ENCODE results near the gene PPARA.

PPARA gene

DNA sequence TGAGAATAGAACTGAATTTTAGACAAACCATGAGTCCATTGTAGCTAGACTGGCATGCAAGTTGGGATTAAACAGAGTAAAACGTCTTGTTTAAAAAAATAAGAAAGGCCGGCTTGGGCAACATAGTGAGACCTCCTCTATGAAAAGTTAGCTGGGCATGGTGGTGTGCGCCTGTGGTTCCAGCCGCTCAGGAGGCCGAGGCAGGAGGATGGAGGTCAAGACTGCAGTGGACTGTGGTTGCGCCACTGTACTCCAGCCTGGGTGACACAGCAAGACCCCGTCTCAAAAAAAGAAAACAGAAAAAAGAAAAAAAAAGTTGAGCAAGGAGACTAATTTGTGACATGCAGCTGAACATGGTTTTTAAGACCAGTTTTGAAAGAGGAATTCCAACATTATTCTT, 76.3 kb downstream of the PPARA start:
- Histone ChIP-seq H3K4me1 (ENCODE audit: control insufficient read depth, insufficient read depth, low read length, poor library complexity, severe bottlenecking) (no peaks in the 10 kb centered on the region), H3K9me3 (ENCODE audit: control insufficient read depth, low read length) (no peaks in the 10 kb centered on the region), H3K27me3 (replicated peaks; ENCODE audit: control insufficient read depth, insufficient read depth, low read length, poor library complexity, severe bottlenecking) (no peaks in the 10 kb centered on the region), H3K27ac (ENCODE audit: insufficient read depth, low read length, poor library complexity, severe bottlenecking) (no peak overlapping the region), H3K36me3 (ENCODE audit: control insufficient read depth, insufficient read depth, low read length) (no peaks in the 10 kb centered on the region), H3K4me3 (ENCODE audit: insufficient read depth, low read depth, low read length, poor library complexity, severe bottlenecking) (no peak overlapping the region)
- DNase-seq: no peak

DNA sequence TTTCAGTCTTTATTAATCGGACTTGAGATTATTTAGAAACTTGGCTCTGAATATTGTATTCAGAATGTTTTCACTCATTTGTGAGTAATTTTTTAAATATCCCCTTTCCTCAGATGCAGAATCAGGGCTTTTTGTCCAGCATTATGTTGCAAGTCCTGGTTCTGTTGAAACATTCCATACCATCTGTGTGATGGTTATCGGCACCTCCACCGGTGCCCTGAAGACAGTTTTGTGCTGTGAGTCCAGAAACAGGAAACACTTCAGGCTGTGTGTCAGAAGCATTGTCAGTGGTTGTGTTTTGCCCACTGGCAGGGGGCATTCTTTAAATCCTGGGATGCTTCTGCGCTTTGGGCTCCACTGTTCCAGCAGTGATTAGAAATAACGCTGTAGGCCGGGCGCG, 79.4 kb downstream of the PPARA start:
- H3K4me1 ChIP-seq (ENCODE audit: control insufficient read depth, insufficient read depth, low read length, poor library complexity, severe bottlenecking): no peaks in the 10 kb centered on the region
- no peak overlapping the region for H3K27ac ChIP-seq (ENCODE audit: insufficient read depth, low read length, poor library complexity, severe bottlenecking)
- no peaks in the 10 kb centered on the region for H3K36me3 ChIP-seq (ENCODE audit: control insufficient read depth, insufficient read depth, low read length)
- no peak overlapping the region for H3K4me3 ChIP-seq (ENCODE audit: insufficient read depth, low read depth, low read length, poor library complexity, severe bottlenecking)
- H3K27me3 ChIP-seq (replicated peaks; ENCODE audit: control insufficient read depth, insufficient read depth, low read length, poor library complexity, severe bottlenecking): no peaks in the 10 kb centered on the region
- no peaks in the 10 kb centered on the region for H3K9me3 ChIP-seq (ENCODE audit: control insufficient read depth, low read length)
- DNase-seq: no peak

DNA sequence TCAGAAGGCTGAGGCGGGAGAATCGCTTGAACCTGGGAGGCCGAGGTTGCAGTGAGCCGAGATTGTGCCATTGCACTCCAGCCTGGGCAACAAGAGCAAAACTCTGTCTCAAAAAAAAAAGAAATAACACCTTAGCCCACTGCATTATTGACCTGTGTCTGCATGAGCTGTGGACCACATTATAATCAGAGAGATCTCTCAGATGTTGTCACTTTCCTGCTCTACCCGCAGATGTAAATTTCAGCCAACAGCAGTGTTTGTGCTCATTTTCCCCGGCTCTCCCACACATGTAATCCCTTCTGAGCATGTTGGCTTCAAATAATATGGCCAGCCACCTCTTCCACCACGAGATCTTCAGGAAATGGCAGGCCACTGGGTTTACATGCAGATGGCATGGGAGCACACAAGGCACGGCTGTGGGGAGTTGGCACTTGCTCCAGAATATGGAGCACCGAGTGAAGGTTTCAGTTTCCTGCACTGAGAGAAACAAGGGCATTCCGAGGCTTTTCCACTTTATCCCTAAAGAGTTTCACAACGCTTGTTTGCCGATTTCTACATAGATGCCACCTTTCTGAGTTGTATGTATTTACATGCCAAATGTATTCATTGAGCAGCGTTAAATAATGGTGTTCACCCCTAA, 80.1 kb downstream of the PPARA start:
- no peak overlapping the region for H3K27ac ChIP-seq (ENCODE audit: insufficient read depth, low read length, poor library complexity, severe bottlenecking)
- no peak for DNase-seq
- H3K27me3 ChIP-seq (replicated peaks; ENCODE audit: control insufficient read depth, insufficient read depth, low read length, poor library complexity, severe bottlenecking): no peaks in the 10 kb centered on the region
- no peaks in the 10 kb centered on the region for H3K9me3 ChIP-seq (ENCODE audit: control insufficient read depth, low read length)
- no peak overlapping the region for H3K4me3 ChIP-seq (ENCODE audit: insufficient read depth, low read depth, low read length, poor library complexity, severe bottlenecking)
- H3K4me1 ChIP-seq (ENCODE audit: control insufficient read depth, insufficient read depth, low read length, poor library complexity, severe bottlenecking): no peaks in the 10 kb centered on the region
- H3K36me3 ChIP-seq (ENCODE audit: control insufficient read depth, insufficient read depth, low read length): no peaks in the 10 kb centered on the region

DNA sequence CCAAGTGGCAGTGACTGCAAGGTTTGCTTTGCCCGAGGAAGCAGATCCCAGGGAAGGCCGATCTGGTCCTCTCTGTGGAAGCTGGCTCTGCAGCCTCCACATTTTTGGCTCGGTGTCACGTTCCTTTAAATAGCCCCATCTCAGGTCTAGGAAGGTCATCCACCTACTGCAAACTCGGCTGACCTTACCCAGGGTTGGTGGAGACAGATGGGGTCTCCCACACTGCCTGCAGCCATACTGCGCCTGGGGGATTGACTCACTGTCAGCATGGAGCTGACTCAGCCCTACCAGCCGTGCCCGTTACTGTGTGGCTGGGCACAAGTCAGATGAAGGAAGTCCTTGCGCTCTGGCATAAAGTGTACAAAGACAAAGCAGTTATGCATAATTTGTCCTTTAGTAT, 82.9 kb downstream of the PPARA start:
- Histone ChIP-seq H3K27me3 (replicated peaks; ENCODE audit: control insufficient read depth, insufficient read depth, low read length, poor library complexity, severe bottlenecking) (no peaks in the 10 kb centered on the region), H3K4me3 (ENCODE audit: insufficient read depth, low read depth, low read length, poor library complexity, severe bottlenecking) (no peak overlapping the region), H3K4me1 (ENCODE audit: control insufficient read depth, insufficient read depth, low read length, poor library complexity, severe bottlenecking) (no peaks in the 10 kb centered on the region), H3K9me3 (ENCODE audit: control insufficient read depth, low read length) (no peaks in the 10 kb centered on the region), H3K27ac (ENCODE audit: insufficient read depth, low read length, poor library complexity, severe bottlenecking) (no peak overlapping the region), H3K36me3 (ENCODE audit: control insufficient read depth, insufficient read depth, low read length) (no peaks in the 10 kb centered on the region)
- no peak for DNase-seq

DNA sequence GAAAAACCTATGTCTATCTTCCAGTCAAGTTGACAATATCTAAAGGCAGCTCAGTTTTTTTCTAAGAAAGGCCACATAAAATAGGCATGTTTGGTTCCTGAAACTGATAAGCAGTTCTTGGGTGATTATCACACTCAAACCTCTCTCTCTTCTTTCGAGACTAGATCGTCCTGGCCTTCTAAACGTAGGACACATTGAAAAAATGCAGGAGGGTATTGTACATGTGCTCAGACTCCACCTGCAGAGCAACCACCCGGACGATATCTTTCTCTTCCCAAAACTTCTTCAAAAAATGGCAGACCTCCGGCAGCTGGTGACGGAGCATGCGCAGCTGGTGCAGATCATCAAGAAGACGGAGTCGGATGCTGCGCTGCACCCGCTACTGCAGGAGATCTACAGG, 84.6 kb downstream of the PPARA start:
- H3K27me3 ChIP-seq (replicated peaks; ENCODE audit: control insufficient read depth, insufficient read depth, low read length, poor library complexity, severe bottlenecking): no peaks in the 10 kb centered on the region
- no peak for DNase-seq
- H3K36me3 ChIP-seq (ENCODE audit: control insufficient read depth, insufficient read depth, low read length): no peaks in the 10 kb centered on the region
- H3K9me3 ChIP-seq (ENCODE audit: control insufficient read depth, low read length): no peaks in the 10 kb centered on the region
- peaks cover 4% of the 10 kb centered on the region for H3K4me1 ChIP-seq (ENCODE audit: control insufficient read depth, insufficient read depth, low read length, poor library complexity, severe bottlenecking)
- H3K4me3 ChIP-seq (ENCODE audit: insufficient read depth, low read depth, low read length, poor library complexity, severe bottlenecking): no peak overlapping the region
- no peak overlapping the region for H3K27ac ChIP-seq (ENCODE audit: insufficient read depth, low read length, poor library complexity, severe bottlenecking)

DNA sequence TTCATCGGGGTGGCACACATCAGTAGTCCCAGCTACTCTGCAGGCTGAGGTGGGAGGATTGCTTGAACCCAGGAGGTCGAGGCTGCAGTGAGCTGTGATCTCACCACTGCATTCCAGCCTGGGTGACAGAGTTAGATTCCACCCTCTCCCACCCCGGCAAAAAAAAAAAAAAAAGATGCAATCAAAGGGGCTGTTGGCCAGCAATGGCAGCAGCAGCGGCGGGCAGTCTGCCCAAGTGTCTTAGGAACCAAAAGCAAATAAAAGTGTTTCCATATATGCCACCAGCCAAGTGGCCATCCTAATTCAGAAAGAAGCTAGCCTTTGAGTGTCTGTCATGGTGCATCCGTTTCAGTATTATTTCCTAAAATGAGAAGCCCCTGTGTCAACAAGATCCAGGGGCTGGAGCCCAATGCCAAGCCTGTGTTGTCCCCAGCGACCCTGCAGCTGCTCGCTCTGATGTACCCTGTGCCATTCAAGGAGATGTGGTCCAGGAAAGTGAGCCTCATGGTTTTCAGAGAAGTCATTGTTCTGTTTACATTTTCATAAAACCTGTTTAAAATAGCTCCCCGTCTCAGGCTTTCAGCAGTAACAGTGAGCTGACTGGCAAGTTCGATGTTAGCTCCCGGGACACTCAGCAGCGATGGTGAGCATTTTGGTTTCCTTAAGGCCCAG, 87.3 kb downstream of the PPARA start:
- no peak overlapping the region for H3K27ac ChIP-seq (ENCODE audit: insufficient read depth, low read length, poor library complexity, severe bottlenecking)
- no peaks in the 10 kb centered on the region for H3K9me3 ChIP-seq (ENCODE audit: control insufficient read depth, low read length)
- peaks cover 7% of the 10 kb centered on the region for H3K4me1 ChIP-seq (ENCODE audit: control insufficient read depth, insufficient read depth, low read length, poor library complexity, severe bottlenecking)
- H3K27me3 ChIP-seq (replicated peaks; ENCODE audit: control insufficient read depth, insufficient read depth, low read length, poor library complexity, severe bottlenecking): no peaks in the 10 kb centered on the region
- no peak for DNase-seq
- H3K4me3 ChIP-seq (ENCODE audit: insufficient read depth, low read depth, low read length, poor library complexity, severe bottlenecking): no peak overlapping the region
- no peaks in the 10 kb centered on the region for H3K36me3 ChIP-seq (ENCODE audit: control insufficient read depth, insufficient read depth, low read length)

DNA sequence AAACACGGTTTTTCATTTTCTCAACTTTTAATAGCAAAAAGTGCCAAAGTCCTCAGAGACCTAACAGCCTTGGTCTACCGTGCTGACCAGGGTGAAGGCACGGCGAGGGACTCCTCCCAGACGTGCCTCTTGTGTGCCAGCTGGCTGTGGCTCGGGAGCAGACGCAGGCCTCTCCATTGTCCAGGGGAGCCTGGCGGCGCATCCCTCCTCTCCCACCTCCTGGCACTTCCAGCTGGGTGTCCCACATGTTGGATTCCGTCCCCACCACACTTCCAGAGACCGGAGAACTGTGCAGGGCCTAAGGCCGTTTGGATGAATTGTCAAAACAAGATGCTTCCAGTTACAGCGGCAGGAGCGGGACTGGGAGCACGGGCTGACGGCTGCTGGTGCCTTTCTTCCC, 88.2 kb downstream of the PPARA start:
- Histone ChIP-seq H3K36me3 (ENCODE audit: control insufficient read depth, insufficient read depth, low read length) (peaks cover 4% of the 10 kb centered on the region), H3K27ac (ENCODE audit: insufficient read depth, low read length, poor library complexity, severe bottlenecking) (no peak overlapping the region), H3K27me3 (replicated peaks; ENCODE audit: control insufficient read depth, insufficient read depth, low read length, poor library complexity, severe bottlenecking) (no peaks in the 10 kb centered on the region), H3K9me3 (ENCODE audit: control insufficient read depth, low read length) (no peaks in the 10 kb centered on the region), H3K4me3 (ENCODE audit: insufficient read depth, low read depth, low read length, poor library complexity, severe bottlenecking) (no peak overlapping the region), H3K4me1 (ENCODE audit: control insufficient read depth, insufficient read depth, low read length, poor library complexity, severe bottlenecking) (peaks cover 7% of the 10 kb centered on the region)
- DNase-seq: no peak

DNA sequence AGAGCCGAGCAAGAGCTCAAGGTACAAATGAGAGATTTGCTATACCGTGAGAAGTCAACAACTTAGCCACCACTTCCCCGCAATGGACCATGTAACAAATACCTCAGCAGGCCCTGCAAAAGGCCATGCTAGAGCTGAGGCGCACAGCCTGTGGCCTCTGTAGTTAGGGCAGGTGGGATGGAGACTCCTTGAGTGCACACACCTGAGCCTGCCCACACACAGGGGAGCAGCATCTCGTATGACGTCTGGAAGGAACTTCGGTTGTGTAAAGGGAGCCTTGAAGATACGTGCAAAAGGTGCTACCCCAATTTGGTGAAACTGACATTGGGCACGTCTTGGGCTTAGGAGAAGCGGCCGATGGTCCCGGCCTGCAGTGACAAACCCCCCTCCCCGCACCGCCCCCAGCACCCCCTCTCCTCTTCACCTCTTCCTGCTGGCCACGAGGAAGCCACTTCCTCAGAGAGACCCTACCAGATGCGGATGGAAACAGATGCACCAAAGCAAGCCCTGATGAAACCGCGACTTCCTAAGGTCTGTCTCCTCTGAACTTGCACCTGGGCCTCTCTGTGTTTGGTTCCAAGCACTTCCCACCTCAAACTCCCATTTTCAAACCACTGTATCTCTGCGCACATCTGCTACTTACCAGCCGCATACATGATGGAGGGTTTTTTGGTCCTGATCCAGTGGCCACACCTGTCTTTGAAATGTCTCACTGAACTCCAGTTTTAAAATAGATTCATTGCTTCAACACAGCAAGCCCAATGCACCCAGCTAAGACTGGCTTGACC, 89.1 kb downstream of the PPARA start:
- H3K9me3 ChIP-seq (ENCODE audit: control insufficient read depth, low read length): no peaks in the 10 kb centered on the region
- H3K36me3 ChIP-seq (ENCODE audit: control insufficient read depth, insufficient read depth, low read length): peaks cover 4% of the 10 kb centered on the region
- DNase-seq: no peak
- no peak overlapping the region for H3K4me3 ChIP-seq (ENCODE audit: insufficient read depth, low read depth, low read length, poor library complexity, severe bottlenecking)
- H3K27ac ChIP-seq (ENCODE audit: insufficient read depth, low read length, poor library complexity, severe bottlenecking): no peak overlapping the region
- peaks cover 7% of the 10 kb centered on the region for H3K4me1 ChIP-seq (ENCODE audit: control insufficient read depth, insufficient read depth, low read length, poor library complexity, severe bottlenecking)
- H3K27me3 ChIP-seq (replicated peaks; ENCODE audit: control insufficient read depth, insufficient read depth, low read length, poor library complexity, severe bottlenecking): no peaks in the 10 kb centered on the region

DNA sequence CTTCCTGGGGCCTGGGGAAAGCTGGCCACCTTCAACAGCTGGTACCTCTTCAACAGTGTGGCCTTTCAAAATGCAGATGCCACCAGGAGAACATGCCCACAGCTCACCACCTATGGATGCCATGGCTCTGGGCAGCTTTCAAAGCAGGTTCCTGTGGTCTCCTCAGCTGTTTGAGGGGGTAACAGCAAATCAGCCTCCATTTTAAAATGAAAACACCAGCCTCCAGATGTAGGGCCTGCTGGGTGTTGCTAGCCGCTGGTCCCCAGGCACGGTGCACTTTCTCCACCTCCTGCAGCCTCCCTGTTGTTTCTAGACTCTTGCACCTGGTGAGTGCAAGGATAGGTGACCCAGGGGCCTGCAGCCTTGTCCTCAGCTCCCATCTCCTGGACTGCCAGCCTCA, 89.7 kb downstream of the PPARA start:
- H3K4me1 ChIP-seq (ENCODE audit: control insufficient read depth, insufficient read depth, low read length, poor library complexity, severe bottlenecking): peaks cover 7% of the 10 kb centered on the region
- H3K4me3 ChIP-seq (ENCODE audit: insufficient read depth, low read depth, low read length, poor library complexity, severe bottlenecking): no peak overlapping the region
- H3K27me3 ChIP-seq (replicated peaks; ENCODE audit: control insufficient read depth, insufficient read depth, low read length, poor library complexity, severe bottlenecking): no peaks in the 10 kb centered on the region
- no peaks in the 10 kb centered on the region for H3K9me3 ChIP-seq (ENCODE audit: control insufficient read depth, low read length)
- no peak for DNase-seq
- H3K36me3 ChIP-seq (ENCODE audit: control insufficient read depth, insufficient read depth, low read length): peaks cover 4% of the 10 kb centered on the region
- no peak overlapping the region for H3K27ac ChIP-seq (ENCODE audit: insufficient read depth, low read length, poor library complexity, severe bottlenecking)

DNA sequence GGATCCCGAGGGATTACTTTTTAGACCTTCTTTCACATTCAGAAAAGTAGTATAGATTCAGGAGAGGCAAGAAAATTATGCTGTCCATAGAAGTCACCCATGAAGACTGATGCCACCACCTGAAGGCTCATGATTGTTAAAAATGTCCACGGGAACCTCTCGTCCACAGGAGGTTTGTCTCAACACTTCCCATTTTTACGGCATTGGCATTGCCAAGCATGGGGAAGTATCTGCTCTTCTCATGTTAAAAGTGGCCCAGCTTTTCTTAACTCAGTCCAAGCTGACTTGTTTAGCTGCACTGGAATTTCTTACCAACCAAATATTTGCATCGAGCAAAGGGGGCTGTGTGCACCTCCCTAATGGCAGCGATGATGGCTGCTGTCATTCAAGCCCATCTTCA, 90.2 kb downstream of the PPARA start:
- DNase-seq: no peak
- Histone ChIP-seq H3K36me3 (ENCODE audit: control insufficient read depth, insufficient read depth, low read length) (peaks cover 4% of the 10 kb centered on the region), H3K4me1 (ENCODE audit: control insufficient read depth, insufficient read depth, low read length, poor library complexity, severe bottlenecking) (peaks cover 7% of the 10 kb centered on the region), H3K27ac (ENCODE audit: insufficient read depth, low read length, poor library complexity, severe bottlenecking) (no peak overlapping the region), H3K9me3 (ENCODE audit: control insufficient read depth, low read length) (no peaks in the 10 kb centered on the region), H3K27me3 (replicated peaks; ENCODE audit: control insufficient read depth, insufficient read depth, low read length, poor library complexity, severe bottlenecking) (no peaks in the 10 kb centered on the region), H3K4me3 (ENCODE audit: insufficient read depth, low read depth, low read length, poor library complexity, severe bottlenecking) (no peak overlapping the region)
